ENCODE measurements around the gene SAMD4B.

Gene SAMD4B

GRCh38 chr19:39402346-39403300, 60.4 kb downstream of the SAMD4B start:
- Histone ChIP-seq H3K27ac (ENCODE audit: low read depth, low read length) (peak overlapping the region; percentile 99), H3K4me1 (ENCODE audit: insufficient read depth, low read length) (peaks cover 43% of the 10 kb centered on the region), H3K27me3 (ENCODE audit: control insufficient read depth in 1 of 2, insufficient read depth in 2 of 2, low read length in 2 of 2) (no peaks in the 10 kb centered on the region), H3K9me3 (ENCODE audit: low read length) (no peaks in the 10 kb centered on the region), H3K36me3 (ENCODE audit: insufficient read depth, low read length) (peaks cover 4% of the 10 kb centered on the region), H3K9ac (ENCODE audit: low read length) (peak overlapping the region; percentile 86), H3K4me3 (ENCODE audit: low read depth in 1 of 2, low read length in 2 of 2) (peak overlapping the region; percentile 42 to 73)

DNA sequence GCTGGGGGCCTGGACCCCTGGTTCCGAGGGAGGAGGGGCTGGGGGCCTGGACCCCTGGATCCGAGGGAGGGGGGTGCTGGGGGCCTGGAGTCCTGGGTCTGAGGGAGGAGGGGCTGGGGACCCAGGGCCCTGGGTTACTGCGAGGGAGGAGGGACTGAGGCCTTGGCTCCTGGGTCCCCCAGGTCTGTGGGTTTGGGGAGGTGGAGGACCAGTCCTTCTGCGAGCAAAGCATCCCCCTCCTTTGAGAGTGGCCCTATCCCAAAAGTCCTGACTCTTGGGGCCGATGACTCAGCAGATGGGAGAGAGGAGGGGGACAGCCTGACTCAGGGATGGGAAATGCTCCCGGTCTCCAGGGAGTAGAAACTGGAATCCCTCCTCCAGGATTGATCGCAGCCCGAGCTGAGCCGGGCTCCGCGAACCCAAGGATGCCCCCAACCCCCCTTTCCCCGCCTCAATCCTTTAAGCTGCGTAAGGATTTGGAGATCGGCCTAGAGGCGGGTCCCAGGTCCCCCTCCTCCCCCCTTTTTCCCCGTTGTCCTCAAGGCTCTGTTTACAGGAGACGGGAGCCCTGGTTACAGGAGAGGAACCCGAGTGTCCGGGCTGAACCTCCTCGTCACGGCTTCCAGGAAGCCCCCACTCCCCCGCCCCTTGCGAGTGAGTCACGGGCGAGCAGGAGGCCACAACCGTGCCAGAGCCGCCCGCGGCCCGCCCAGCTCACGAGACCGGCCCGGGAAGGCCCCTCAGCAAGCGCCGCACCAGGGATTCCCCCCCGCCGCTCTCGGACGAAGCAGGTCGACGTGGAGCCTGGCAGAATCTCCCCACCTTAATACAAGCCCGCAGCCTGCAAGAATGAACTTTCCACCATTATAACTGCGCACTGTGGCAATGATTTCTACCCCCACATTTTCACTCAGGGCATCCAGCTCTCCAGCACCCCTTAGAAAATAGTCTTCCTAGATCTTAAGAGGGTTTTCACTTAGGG, 61.4 kb downstream of the SAMD4B start:
- H3K36me3 ChIP-seq (ENCODE audit: insufficient read depth, low read length) = peaks cover 14% of the 10 kb centered on the region
- H3K4me3 ChIP-seq (ENCODE audit: low read depth in 1 of 2, low read length in 2 of 2) = peak overlapping the region; percentile 42 to 73
- no peaks in the 10 kb centered on the region for H3K27me3 ChIP-seq (ENCODE audit: control insufficient read depth in 1 of 2, insufficient read depth in 2 of 2, low read length in 2 of 2)
- H3K27ac ChIP-seq (ENCODE audit: low read depth, low read length) = peak overlapping the region; percentile 99
- H3K4me1 ChIP-seq (ENCODE audit: insufficient read depth, low read length) = peaks cover 33% of the 10 kb centered on the region
- H3K9me3 ChIP-seq (ENCODE audit: low read length) = no peaks in the 10 kb centered on the region
- peak overlapping the region; percentile 86 for H3K9ac ChIP-seq (ENCODE audit: low read length)

DNA sequence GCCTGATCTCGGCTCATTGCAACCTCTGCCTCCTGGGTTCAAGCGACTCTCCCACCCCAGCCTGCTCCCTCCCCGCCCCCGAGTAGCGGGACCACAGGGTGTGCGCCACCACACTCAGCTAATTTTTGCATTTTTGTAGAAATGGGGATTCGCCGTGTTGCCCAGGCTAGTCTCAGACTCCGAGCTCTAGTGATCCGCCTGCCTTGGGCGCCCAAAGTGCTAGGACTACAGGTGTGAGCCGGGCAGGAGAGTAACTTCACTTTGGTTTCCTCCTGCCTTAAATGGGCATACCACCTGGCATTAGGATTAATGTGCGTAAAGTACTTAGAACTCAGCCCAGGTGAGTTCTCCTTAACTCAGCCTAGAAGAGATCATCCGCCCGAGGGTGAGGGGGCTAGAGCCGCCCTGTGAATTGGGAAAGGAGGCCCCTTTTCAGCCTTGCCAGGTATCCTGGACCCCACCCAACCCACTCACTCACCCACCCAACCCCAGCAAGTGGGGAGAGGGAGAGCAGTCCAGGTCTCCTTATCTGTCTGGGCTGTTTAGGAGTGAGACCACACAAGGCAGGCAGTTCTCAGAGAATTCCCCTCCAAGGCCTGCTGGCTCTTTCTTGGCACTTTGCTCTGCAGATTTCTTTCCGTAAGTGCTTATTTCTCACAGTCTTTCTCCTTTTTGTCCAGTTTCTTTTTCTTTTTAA, 63.2 kb downstream of the SAMD4B start:
- Histone ChIP-seq H3K4me1 (ENCODE audit: insufficient read depth, low read length) (peaks cover 33% of the 10 kb centered on the region), H3K9ac (ENCODE audit: low read length) (peak overlapping the region; percentile 80), H3K27me3 (ENCODE audit: control insufficient read depth in 1 of 2, insufficient read depth in 2 of 2, low read length in 2 of 2) (no peaks in the 10 kb centered on the region), H3K9me3 (ENCODE audit: low read length) (no peaks in the 10 kb centered on the region), H3K36me3 (ENCODE audit: insufficient read depth, low read length) (peaks cover 17% of the 10 kb centered on the region), H3K4me3 (ENCODE audit: low read depth in 1 of 2, low read length in 2 of 2) (no peak overlapping the region), H3K27ac (ENCODE audit: low read depth, low read length) (peak overlapping the region; percentile 95)

DNA sequence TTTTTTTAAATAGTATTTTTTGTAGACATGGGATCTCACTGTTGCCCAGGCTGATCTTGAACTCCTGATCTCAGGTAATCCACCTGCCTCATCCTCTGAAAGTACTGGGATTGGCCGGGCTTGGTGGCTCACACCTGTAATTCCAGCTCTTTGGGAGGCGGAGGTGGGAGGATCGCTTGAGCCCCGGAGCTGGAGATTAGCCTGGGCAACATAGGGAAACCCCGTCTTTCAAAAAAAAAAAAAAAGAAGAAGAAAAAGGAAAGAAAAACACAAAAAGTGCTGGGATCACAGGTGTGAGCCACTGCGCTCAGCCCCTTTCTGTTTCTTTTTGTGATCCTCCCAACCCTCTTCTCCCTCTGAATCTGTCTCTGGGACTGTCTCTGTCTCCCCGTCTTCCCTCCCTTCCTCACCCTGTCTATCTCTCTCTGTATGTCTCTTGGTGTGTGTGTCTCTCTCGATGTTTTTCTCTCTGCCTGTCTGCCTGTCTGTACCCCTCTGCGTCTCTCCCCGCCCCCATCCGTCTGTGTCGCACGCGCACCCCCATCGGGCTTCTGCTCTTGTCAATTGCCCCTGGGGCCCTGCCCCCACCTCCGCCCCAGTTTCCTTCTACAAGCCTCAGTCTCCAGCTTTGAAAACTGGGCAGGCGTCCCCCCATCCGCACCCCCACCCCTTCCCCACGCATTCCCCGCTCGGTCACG, 63.9 kb downstream of the SAMD4B start:
- Histone ChIP-seq H3K9ac (ENCODE audit: low read length) (peak overlapping the region; percentile 80), H3K4me1 (ENCODE audit: insufficient read depth, low read length) (peaks cover 36% of the 10 kb centered on the region), H3K27ac (ENCODE audit: low read depth, low read length) (peak overlapping the region; percentile 95), H3K36me3 (ENCODE audit: insufficient read depth, low read length) (peaks cover 17% of the 10 kb centered on the region), H3K9me3 (ENCODE audit: low read length) (no peaks in the 10 kb centered on the region), H3K4me3 (ENCODE audit: low read depth in 1 of 2, low read length in 2 of 2) (peak overlapping the region; percentile 58 to 74), H3K27me3 (ENCODE audit: control insufficient read depth in 1 of 2, insufficient read depth in 2 of 2, low read length in 2 of 2) (no peaks in the 10 kb centered on the region)

GRCh38 chr19:39406656-39407409, 64.6 kb downstream of the SAMD4B start, which contains the start of gene ZFP36:
Gene ZFP36 (plus strand): TSS chr19:39406847. CDS start chr19:39406905, 58 bp downstream.
- peaks cover 36% of the 10 kb centered on the region for H3K4me1 ChIP-seq (ENCODE audit: insufficient read depth, low read length)
- H3K9me3 ChIP-seq (ENCODE audit: low read length) = no peaks in the 10 kb centered on the region
- peak within 1 kb of the TSS; percentile 100 for H3K9ac ChIP-seq (ENCODE audit: low read length)
- peak within 1 kb of the TSS; percentile 82 to 98 for H3K4me3 ChIP-seq (ENCODE audit: low read depth in 1 of 2, low read length in 2 of 2)
- peak within 1 kb of the TSS; percentile 97 for H3K27ac ChIP-seq (ENCODE audit: low read depth, low read length)
- no peaks in the 10 kb centered on the region for H3K27me3 ChIP-seq (ENCODE audit: control insufficient read depth in 1 of 2, insufficient read depth in 2 of 2, low read length in 2 of 2)
- peaks cover 17% of the 10 kb centered on the region for H3K36me3 ChIP-seq (ENCODE audit: insufficient read depth, low read length)

- peaks cover 33% of the 10 kb centered on the region for H3K4me1 ChIP-seq (ENCODE audit: insufficient read depth, low read length)
- peak overlapping the region; percentile 100 for H3K9ac ChIP-seq (ENCODE audit: low read length)
- H3K27ac ChIP-seq (ENCODE audit: low read depth, low read length) = peak overlapping the region; percentile 97
- peaks cover 17% of the 10 kb centered on the region for H3K36me3 ChIP-seq (ENCODE audit: insufficient read depth, low read length)
- H3K9me3 ChIP-seq (ENCODE audit: low read length) = no peaks in the 10 kb centered on the region
- peak overlapping the region; percentile 82 to 98 for H3K4me3 ChIP-seq (ENCODE audit: low read depth in 1 of 2, low read length in 2 of 2)
- H3K27me3 ChIP-seq (ENCODE audit: control insufficient read depth in 1 of 2, insufficient read depth in 2 of 2, low read length in 2 of 2) = no peaks in the 10 kb centered on the region
These were observed 65.1 kb downstream of the SAMD4B start for GRCh38 chr19:39407410-39407659.

DNA sequence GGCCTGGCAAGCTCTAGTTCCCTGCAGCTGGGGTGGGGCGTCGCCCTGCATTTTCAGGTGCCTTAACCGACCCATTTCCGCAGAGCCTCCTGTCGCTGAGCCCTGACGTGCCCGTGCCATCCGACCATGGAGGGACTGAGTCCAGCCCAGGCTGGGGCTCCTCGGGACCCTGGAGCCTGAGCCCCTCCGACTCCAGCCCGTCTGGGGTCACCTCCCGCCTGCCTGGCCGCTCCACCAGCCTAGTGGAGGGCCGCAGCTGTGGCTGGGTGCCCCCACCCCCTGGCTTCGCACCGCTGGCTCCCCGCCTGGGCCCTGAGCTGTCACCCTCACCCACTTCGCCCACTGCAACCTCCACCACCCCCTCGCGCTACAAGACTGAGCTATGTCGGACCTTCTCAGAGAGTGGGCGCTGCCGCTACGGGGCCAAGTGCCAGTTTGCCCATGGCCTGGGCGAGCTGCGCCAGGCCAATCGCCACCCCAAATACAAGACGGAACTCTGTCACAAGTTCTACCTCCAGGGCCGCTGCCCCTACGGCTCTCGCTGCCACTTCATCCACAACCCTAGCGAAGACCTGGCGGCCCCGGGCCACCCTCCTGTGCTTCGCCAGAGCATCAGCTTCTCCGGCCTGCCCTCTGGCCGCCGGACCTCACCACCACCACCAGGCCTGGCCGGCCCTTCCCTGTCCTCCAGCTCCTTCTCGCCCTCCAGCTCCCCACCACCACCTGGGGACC, 65.6 kb downstream of the SAMD4B start:
- H3K4me3 ChIP-seq (ENCODE audit: low read depth in 1 of 2, low read length in 2 of 2) = peak overlapping the region; percentile 82 to 98
- peaks cover 31% of the 10 kb centered on the region for H3K4me1 ChIP-seq (ENCODE audit: insufficient read depth, low read length)
- H3K27ac ChIP-seq (ENCODE audit: low read depth, low read length) = peak overlapping the region; percentile 97
- no peaks in the 10 kb centered on the region for H3K27me3 ChIP-seq (ENCODE audit: control insufficient read depth in 1 of 2, insufficient read depth in 2 of 2, low read length in 2 of 2)
- peaks cover 17% of the 10 kb centered on the region for H3K36me3 ChIP-seq (ENCODE audit: insufficient read depth, low read length)
- H3K9ac ChIP-seq (ENCODE audit: low read length) = peak overlapping the region; percentile 100
- H3K9me3 ChIP-seq (ENCODE audit: low read length) = no peaks in the 10 kb centered on the region

GRCh38 chr19:39408392-39409207, 66.4 kb downstream of the SAMD4B start:
- H3K9ac ChIP-seq (ENCODE audit: low read length) = peak overlapping the region; percentile 100
- peak overlapping the region; percentile 97 for H3K27ac ChIP-seq (ENCODE audit: low read depth, low read length)
- H3K4me1 ChIP-seq (ENCODE audit: insufficient read depth, low read length) = peaks cover 31% of the 10 kb centered on the region
- peaks cover 17% of the 10 kb centered on the region for H3K36me3 ChIP-seq (ENCODE audit: insufficient read depth, low read length)
- H3K9me3 ChIP-seq (ENCODE audit: low read length) = no peaks in the 10 kb centered on the region
- H3K4me3 ChIP-seq (ENCODE audit: low read depth in 1 of 2, low read length in 2 of 2) = peak overlapping the region; percentile 82 to 98
- no peaks in the 10 kb centered on the region for H3K27me3 ChIP-seq (ENCODE audit: control insufficient read depth in 1 of 2, insufficient read depth in 2 of 2, low read length in 2 of 2)
